A549 (cell line): ENCODE measurements around the gene TSPAN18.

Experiments
- CTCF ChIP-seq: fragments of >200 bp; sonication (Bioruptor Twin); formaldehyde crosslinking; IDR thresholded peaks from 3 replicates; pipeline ENCODE4 v1.5.1; 2016
- JUN ChIP-seq, 2 experiments: fragments of >200 bp; sonication (Bioruptor Twin); formaldehyde crosslinking; IDR thresholded peaks; 2 replicates in 1 of 2; 3 replicates in 1 of 2; pipeline ENCODE4 v1.6.1; 2016 to 2017

GRCh38 chr11:44765026-44765595 is 38.3 kb downstream of the TSPAN18 start:
- no peak for TF ChIP-seq JUN (IDR thresholded peaks at IDR 0.05)
- TF ChIP-seq CTCF = no peak
